ENCODE measurements around the gene CASTOR1. TPM values are rescaled to one million over a fixed set of nuclear protein-coding genes. Genes with fewer than 3 reads are reported as not detected.

CASTOR1 gene
- total RNA-seq, 1 experiment from 2014 or later: 8.4 TPM

GRCh38 chr22:30301995-30302809 is 12.9 kb upstream of the CASTOR1 start:
- Histone ChIP-seq H2AFZ (ENCODE audit: low read length) (no peak overlapping the region), H4K20me1 (ENCODE audit: insufficient read depth, low read depth, low read length) (no peaks in the 10 kb centered on the region), H3K4me1 (ENCODE audit: low read length) (peaks cover 54% of the 10 kb centered on the region), H3K9me3 (ENCODE audit: low read length) (no peaks in the 10 kb centered on the region), H3K4me3 (ENCODE audit: low read length) (no peak overlapping the region), H3K36me3 (ENCODE audit: insufficient read depth, low read length) (no peaks in the 10 kb centered on the region), H3K27ac (ENCODE audit: low read length) (peak overlapping the region; percentile 51), H3K4me2 (ENCODE audit: low read depth, low read length, poor library complexity, severe bottlenecking) (peak overlapping the region; percentile 34), H3K79me2 (ENCODE audit: low read length) (peaks cover 13% of the 10 kb centered on the region; the same call in 1 of the 2 replicates), H3K9me2 (replicated peaks; ENCODE audit: insufficient read depth, low read length) (no peaks in the 10 kb centered on the region), H3K27me3 (ENCODE audit: low read length) (no peaks in the 10 kb centered on the region), H3K9ac (ENCODE audit: low read length) (peak overlapping the region; percentile 44)
- peak; percentile 75 for DNase-seq

- no peak overlapping the region for H3K4me3 ChIP-seq (ENCODE audit: low read length)
- H2AFZ ChIP-seq (ENCODE audit: low read length): no peak overlapping the region
- no peak for DNase-seq
- H3K9me2 ChIP-seq (replicated peaks; ENCODE audit: insufficient read depth, low read length): no peaks in the 10 kb centered on the region
- no peaks in the 10 kb centered on the region for H3K36me3 ChIP-seq (ENCODE audit: insufficient read depth, low read length)
- no peaks in the 10 kb centered on the region for H3K9me3 ChIP-seq (ENCODE audit: low read length)
- no peaks in the 10 kb centered on the region for H3K79me2 ChIP-seq (ENCODE audit: low read length)
- H3K4me1 ChIP-seq (ENCODE audit: low read length): peaks cover 25% of the 10 kb centered on the region
- no peaks in the 10 kb centered on the region for H3K27me3 ChIP-seq (ENCODE audit: low read length)
- no peaks in the 10 kb centered on the region for H4K20me1 ChIP-seq (ENCODE audit: insufficient read depth, low read depth, low read length)
- no peak overlapping the region for H3K9ac ChIP-seq (ENCODE audit: low read length)
- no peak overlapping the region for H3K4me2 ChIP-seq (ENCODE audit: low read depth, low read length, poor library complexity, severe bottlenecking)
- no peak overlapping the region for H3K27ac ChIP-seq (ENCODE audit: low read length)
Measured at GRCh38 chr22:30299322-30299721, 10.0 kb upstream of the CASTOR1 start.

GRCh38 chr22:30297991-30298701 is 8.8 kb upstream of the CASTOR1 start:
- Histone ChIP-seq H3K36me3 (ENCODE audit: insufficient read depth, low read length) (no peaks in the 10 kb centered on the region), H2AFZ (ENCODE audit: low read length) (no peak overlapping the region), H3K27me3 (ENCODE audit: low read length) (no peaks in the 10 kb centered on the region), H3K9ac (ENCODE audit: low read length) (no peak overlapping the region), H3K27ac (ENCODE audit: low read length) (no peak overlapping the region), H3K79me2 (ENCODE audit: low read length) (no peaks in the 10 kb centered on the region), H3K4me3 (ENCODE audit: low read length) (no peak overlapping the region), H3K4me1 (ENCODE audit: low read length) (peaks cover 13% of the 10 kb centered on the region), H3K9me2 (replicated peaks; ENCODE audit: insufficient read depth, low read length) (no peaks in the 10 kb centered on the region), H4K20me1 (ENCODE audit: insufficient read depth, low read depth, low read length) (no peaks in the 10 kb centered on the region), H3K4me2 (ENCODE audit: low read depth, low read length, poor library complexity, severe bottlenecking) (no peak overlapping the region), H3K9me3 (ENCODE audit: low read length) (no peaks in the 10 kb centered on the region)
- no peak for DNase-seq

DNA sequence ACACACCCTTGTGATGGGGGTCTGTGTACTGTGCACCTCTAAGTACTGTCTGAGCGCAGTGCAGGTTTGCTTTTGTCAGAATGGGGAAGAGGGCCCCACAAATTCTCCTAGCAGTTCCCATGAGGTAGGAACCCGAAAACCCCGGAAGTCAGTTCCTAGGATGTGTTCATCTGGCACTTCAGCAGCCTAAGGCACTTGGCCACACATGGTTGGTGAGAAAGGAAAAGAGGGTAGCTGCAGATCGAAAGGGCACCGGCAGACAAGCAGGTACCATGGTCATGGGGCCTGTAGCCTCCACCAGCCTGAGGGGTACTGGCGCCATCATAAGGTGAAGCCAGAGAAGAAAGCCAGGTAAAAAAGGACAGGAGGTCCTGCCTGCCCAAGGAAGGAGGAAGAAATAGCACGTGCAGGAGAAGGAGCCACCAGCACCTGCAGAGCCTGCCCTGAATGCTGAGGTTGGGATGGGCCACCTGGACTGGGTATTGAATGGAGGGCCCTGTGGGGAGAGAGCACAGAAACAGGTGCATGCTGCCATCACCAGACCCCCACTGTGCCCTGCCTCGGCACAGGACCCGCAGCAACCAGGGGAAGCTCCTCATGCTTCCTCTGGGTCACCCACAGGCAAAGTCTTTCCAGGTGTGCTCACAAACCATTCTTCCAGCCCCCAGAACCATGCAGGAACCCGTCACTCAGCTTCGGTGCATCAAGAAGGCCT is 8.1 kb upstream of the CASTOR1 start:
- Histone ChIP-seq H4K20me1 (ENCODE audit: insufficient read depth, low read depth, low read length) (no peaks in the 10 kb centered on the region), H3K9me3 (ENCODE audit: low read length) (no peaks in the 10 kb centered on the region), H3K27ac (ENCODE audit: low read length) (no peak overlapping the region), H3K4me3 (ENCODE audit: low read length) (no peak overlapping the region), H3K27me3 (ENCODE audit: low read length) (no peaks in the 10 kb centered on the region), H3K4me2 (ENCODE audit: low read depth, low read length, poor library complexity, severe bottlenecking) (no peak overlapping the region), H2AFZ (ENCODE audit: low read length) (no peak overlapping the region), H3K9ac (ENCODE audit: low read length) (no peak overlapping the region), H3K79me2 (ENCODE audit: low read length) (no peaks in the 10 kb centered on the region), H3K4me1 (ENCODE audit: low read length) (peaks cover 11% of the 10 kb centered on the region), H3K9me2 (replicated peaks; ENCODE audit: insufficient read depth, low read length) (no peaks in the 10 kb centered on the region), H3K36me3 (ENCODE audit: insufficient read depth, low read length) (no peaks in the 10 kb centered on the region)
- DNase-seq: no peak

- H3K79me2 ChIP-seq (ENCODE audit: low read length): no peaks in the 10 kb centered on the region
- no peak for DNase-seq
Measured at GRCh38 chr22:30296833-30297232, 7.5 kb upstream of the CASTOR1 start.

GRCh38 chr22:30296324-30296723 is 7.0 kb upstream of the CASTOR1 start:
- no peak for DNase-seq
- H3K4me1 ChIP-seq (ENCODE audit: low read length): peaks cover 16% of the 10 kb centered on the region
- no peaks in the 10 kb centered on the region for H3K9me3 ChIP-seq (ENCODE audit: low read length)
- no peaks in the 10 kb centered on the region for H3K27me3 ChIP-seq (ENCODE audit: low read length)
- H2AFZ ChIP-seq (ENCODE audit: low read length): no peak overlapping the region
- no peak overlapping the region for H3K27ac ChIP-seq (ENCODE audit: low read length)
- no peak overlapping the region for H3K4me2 ChIP-seq (ENCODE audit: low read depth, low read length, poor library complexity, severe bottlenecking)
- no peaks in the 10 kb centered on the region for H4K20me1 ChIP-seq (ENCODE audit: insufficient read depth, low read depth, low read length)
- H3K9me2 ChIP-seq (replicated peaks; ENCODE audit: insufficient read depth, low read length): no peaks in the 10 kb centered on the region
- H3K79me2 ChIP-seq (ENCODE audit: low read length): no peaks in the 10 kb centered on the region
- H3K9ac ChIP-seq (ENCODE audit: low read length): no peak overlapping the region
- no peak overlapping the region for H3K4me3 ChIP-seq (ENCODE audit: low read length)
- no peaks in the 10 kb centered on the region for H3K36me3 ChIP-seq (ENCODE audit: insufficient read depth, low read length)

More at GRCh38 chr22:30296833-30297232, 7.5 kb upstream of the CASTOR1 start:
- Histone ChIP-seq H3K36me3 (ENCODE audit: insufficient read depth, low read length) (no peaks in the 10 kb centered on the region), H2AFZ (ENCODE audit: low read length) (no peak overlapping the region), H3K4me2 (ENCODE audit: low read depth, low read length, poor library complexity, severe bottlenecking) (no peak overlapping the region), H3K9me2 (replicated peaks; ENCODE audit: insufficient read depth, low read length) (no peaks in the 10 kb centered on the region), H3K4me3 (ENCODE audit: low read length) (no peak overlapping the region), H3K9ac (ENCODE audit: low read length) (no peak overlapping the region), H3K9me3 (ENCODE audit: low read length) (no peaks in the 10 kb centered on the region), H3K4me1 (ENCODE audit: low read length) (peaks cover 11% of the 10 kb centered on the region), H4K20me1 (ENCODE audit: insufficient read depth, low read depth, low read length) (no peaks in the 10 kb centered on the region), H3K27me3 (ENCODE audit: low read length) (no peaks in the 10 kb centered on the region), H3K27ac (ENCODE audit: low read length) (no peak overlapping the region)

GRCh38 chr22:30295576-30295975 is 6.3 kb upstream of the CASTOR1 start:
- Histone ChIP-seq H3K9me2 (replicated peaks; ENCODE audit: insufficient read depth, low read length) (no peaks in the 10 kb centered on the region), H3K36me3 (ENCODE audit: insufficient read depth, low read length) (no peaks in the 10 kb centered on the region), H3K9ac (ENCODE audit: low read length) (no peak overlapping the region), H3K4me2 (ENCODE audit: low read depth, low read length, poor library complexity, severe bottlenecking) (no peak overlapping the region), H3K27ac (ENCODE audit: low read length) (no peak overlapping the region), H3K9me3 (ENCODE audit: low read length) (no peaks in the 10 kb centered on the region), H3K79me2 (ENCODE audit: low read length) (no peaks in the 10 kb centered on the region), H3K4me3 (ENCODE audit: low read length) (no peak overlapping the region), H4K20me1 (ENCODE audit: insufficient read depth, low read depth, low read length) (no peaks in the 10 kb centered on the region), H3K27me3 (ENCODE audit: low read length) (no peaks in the 10 kb centered on the region), H3K4me1 (ENCODE audit: low read length) (peaks cover 24% of the 10 kb centered on the region), H2AFZ (ENCODE audit: low read length) (no peak overlapping the region)
- no peak for DNase-seq

GRCh38 chr22:30294830-30295229 is 5.5 kb upstream of the CASTOR1 start:
- Histone ChIP-seq H3K4me3 (ENCODE audit: low read length) (no peak overlapping the region), H3K79me2 (ENCODE audit: low read length) (no peaks in the 10 kb centered on the region), H3K27me3 (ENCODE audit: low read length) (no peaks in the 10 kb centered on the region), H4K20me1 (ENCODE audit: insufficient read depth, low read depth, low read length) (no peaks in the 10 kb centered on the region), H3K9me2 (replicated peaks; ENCODE audit: insufficient read depth, low read length) (no peaks in the 10 kb centered on the region), H2AFZ (ENCODE audit: low read length) (no peak overlapping the region), H3K27ac (ENCODE audit: low read length) (no peak overlapping the region), H3K4me2 (ENCODE audit: low read depth, low read length, poor library complexity, severe bottlenecking) (no peak overlapping the region), H3K4me1 (ENCODE audit: low read length) (peaks cover 31% of the 10 kb centered on the region), H3K9ac (ENCODE audit: low read length) (no peak overlapping the region), H3K36me3 (ENCODE audit: insufficient read depth, low read length) (no peaks in the 10 kb centered on the region), H3K9me3 (ENCODE audit: low read length) (no peaks in the 10 kb centered on the region)
- no peak for DNase-seq

All from Karpas-422 (cell line).